HCT116 (cell line): ENCODE results near the gene ZSWIM6. TPM values are rescaled to one million over a fixed set of nuclear protein-coding genes. Genes with fewer than 3 reads are reported as not detected.

Source experiments
- ATAC-seq: fragments of 200-7000 bp; cut with Tn5 transposase; 2 replicates; pipeline ENCODE4 v1.9.1; 2020; ENCODE audit warnings: mild to moderate bottlenecking, moderate library complexity
- BruUV-seq: library from RNA; stranded (reverse); fragments of 400-500 nt; replicated peaks from 2 replicates; lab custom pipeline; 2021; lab: Mats Ljungman, UMichigan
- CTCF ChIA-PET: fragments of 300-600 bp; sonication (Branson Sonifier 250); formaldehyde crosslinking; loops from one replicate; lab custom pipeline; 2021; ENCODE audit warnings: antibody characterized with exemption; lab: Charles Lee
- POLR2A ChIA-PET: fragments of 300-600, 350-600 bp; sonication (Branson Sonifier 250); formaldehyde crosslinking; loops from one replicate; lab custom pipeline; 2021; ENCODE audit warnings: antibody characterized with exemption; lab: Charles Lee
- RAD21 ChIA-PET, 2 experiments: fragments of 300-600 bp; sonication (Branson Sonifier 250); formaldehyde crosslinking; loops; one replicate each; lab custom pipeline; 2023; ENCODE audit warnings: low total read pairs in 2 of 2; ENCODE audit not compliant: uncharacterized antibody in 2 of 2, unreplicated experiment in 2 of 2, low non-redundant PET in 1 of 2; lab: Charles Lee
- DNase-seq: peaks from one replicate; pipeline ENCODE4 v3.0.0-alpha.2; 2010; ENCODE audit warnings: low read depth, low spot score
- H2AFZ ChIP-seq: fragments of 200-600 bp; shearing (Covaris generic), sonication (generic); 2 replicates; pipeline ENCODE4 v1.6.1; 2017; ENCODE audit warnings: low read depth, mixed run types, mixed read lengths, antibody characterized with exemption, low read length; ENCODE audit not compliant: poor library complexity, severe bottlenecking
- H3K27ac ChIP-seq: 2 replicates; pipeline ENCODE4 v1.5.1; 2012; ENCODE audit warnings: low read depth, low read length
- H3K27me3 ChIP-seq: fragments of 200-600 bp; sonication (generic); 2 replicates; pipeline ENCODE4 v1.6.1; 2016; ENCODE audit warnings: mixed run types, low read length, mixed read lengths; ENCODE audit not compliant: insufficient read depth
- H3K36me3 ChIP-seq, 2 experiments: fragments of 200-500 bp in 1 of 2; fragments of 200-600 bp in 1 of 2; sonication (Bioruptor generic) in 1 of 2; sonication (generic) in 1 of 2; 2 replicates each; pipeline versions ENCODE4 v1.5.1 to v1.6.1; 2014 to 2016; ENCODE audit warnings: low read length in 2 of 2, inconsistent platforms in 1 of 2, mixed read lengths in 1 of 2, mixed run types in 1 of 2; ENCODE audit not compliant: insufficient read depth in 2 of 2, control insufficient read depth in 1 of 2
- H3K4me1 ChIP-seq, 2 experiments: fragments of 200-600 bp in 1 of 2; sonication (generic) in 1 of 2; 2 replicates each; pipeline versions ENCODE4 v1.5.1 to v1.6.1; 2012 to 2017; ENCODE audit warnings: low read length in 2 of 2, inconsistent platforms in 1 of 2, mild to moderate bottlenecking in 1 of 2, mixed read lengths in 1 of 2, mixed run types in 1 of 2, moderate library complexity in 1 of 2; ENCODE audit not compliant: insufficient read depth in 2 of 2, control insufficient read depth in 1 of 2
- H3K4me2 ChIP-seq: fragments of 200-600 bp; sonication (generic); 2 replicates; pipeline ENCODE4 v1.6.1; 2017; ENCODE audit warnings: mixed run types, low read length, mixed read lengths
- H3K4me3 ChIP-seq, 2 experiments: fragments of 200-600 bp in 1 of 2; sonication (generic) in 1 of 2; replicated peaks in 1 of 2; 2 replicates each; pipeline ENCODE4 v1.5.1; 2011 to 2016; ENCODE audit warnings: low read length in 2 of 2, control low read depth in 1 of 2, low read depth in 1 of 2, mild to moderate bottlenecking in 1 of 2, mixed read lengths in 1 of 2, mixed run types in 1 of 2
- H3K79me2 ChIP-seq: fragments of 200-600 bp; sonication (generic); 2 replicates; pipeline ENCODE4 v1.6.1; 2017; ENCODE audit warnings: mild to moderate bottlenecking, mixed run types, low read length, moderate library complexity, mixed read lengths; ENCODE audit not compliant: insufficient read depth
- H3K9ac ChIP-seq: fragments of 200-600 bp; sonication (generic); 2 replicates; pipeline ENCODE4 v1.6.1; 2016; ENCODE audit warnings: low read length, mixed read lengths
- H3K9me2 ChIP-seq: fragments of 200-600 bp; sonication (generic), shearing (Covaris generic); 2 replicates; pipeline ENCODE4 v1.6.1; 2017; ENCODE audit warnings: mixed run types, mild to moderate bottlenecking, moderate library complexity; ENCODE audit not compliant: insufficient read depth
- H3K9me3 ChIP-seq, 2 experiments: fragments of 200-500 bp in 1 of 2; fragments of 200-600 bp in 1 of 2; sonication (Bioruptor generic) in 1 of 2; sonication (generic) in 1 of 2; 2 replicates each; pipeline ENCODE4 v1.6.1; 2014 to 2017; ENCODE audit warnings: low read length in 2 of 2, mixed read lengths in 2 of 2, inconsistent platforms in 1 of 2, low read depth in 1 of 2, mild to moderate bottlenecking in 1 of 2, mixed run types in 1 of 2, moderate library complexity in 1 of 2; ENCODE audit not compliant: control insufficient read depth in 1 of 2, insufficient read depth in 1 of 2
- H4K20me1 ChIP-seq: fragments of 200-600 bp; sonication (generic), shearing (Covaris generic); 2 replicates; pipeline ENCODE4 v1.6.1; 2017; ENCODE audit warnings: mixed run types, mild to moderate bottlenecking, moderate library complexity; ENCODE audit not compliant: insufficient read depth
- CBX3 ChIP-seq: IDR thresholded peaks from 2 replicates; pipeline ENCODE4 v1.6.1; 2012; ENCODE audit warnings: low read depth
- EZH2 ChIP-seq: fragments of 200-600 bp; sonication (generic); IDR thresholded peaks from 2 replicates; pipeline ENCODE4 v1.6.1; 2017; ENCODE audit warnings: antibody characterized with exemption, mixed run types
- EZH2phosphoT487 ChIP-seq: fragments of 200-600 bp; IDR thresholded peaks from 2 replicates; pipeline ENCODE4 v1.6.1; 2018; ENCODE audit warnings: antibody characterized with exemption, borderline replicate concordance
- FOSL1 ChIP-seq: IDR thresholded peaks from 2 replicates; pipeline ENCODE4 v1.6.1; 2012; ENCODE audit warnings: low read depth
- POLR2AphosphoS5 ChIP-seq: IDR thresholded peaks from 2 replicates; pipeline ENCODE4 v1.6.1; 2011; ENCODE audit warnings: mild to moderate bottlenecking, low read depth, low read length, moderate library complexity
- SIN3A ChIP-seq: IDR thresholded peaks from 2 replicates; pipeline ENCODE4 v1.6.1; 2012; ENCODE audit warnings: low read depth
- SP1 ChIP-seq: IDR thresholded peaks from 2 replicates; pipeline ENCODE4 v1.6.1; 2012; ENCODE audit warnings: low read depth
- SRF ChIP-seq: IDR thresholded peaks from 2 replicates; pipeline ENCODE4 v1.6.1; 2012; ENCODE audit warnings: low read depth
- ZNF274 ChIP-seq: fragments of 200-500 bp; sonication (Bioruptor generic); IDR thresholded peaks from 2 replicates; pipeline ENCODE4 v1.6.1; 2014; ENCODE audit warnings: mild to moderate bottlenecking, low read depth, low read length, inconsistent platforms
- intact Hi-C: fragments of 100-400 bp; cut with micrococcal nuclease; formaldehyde crosslinking; loops from 2 replicates; pipeline ENCODE4 v1.10.0; 2022
- total RNA-seq: library from RNA; stranded (reverse); gene quantifications from one replicate; pipeline ENCODE4 v1.2.1, GENCODE V29; 2021; ENCODE audit not compliant: unreplicated experiment
- TF ChIP-seq, protein P1 (sequence below): IDR thresholded peaks from 2 replicates; pipeline ENCODE4 v1.6.1; 2012; ENCODE audit warnings: low read depth

Gene ZSWIM6
- total RNA-seq, 1 experiment from 2014 or later: 7.4 TPM

DNA sequence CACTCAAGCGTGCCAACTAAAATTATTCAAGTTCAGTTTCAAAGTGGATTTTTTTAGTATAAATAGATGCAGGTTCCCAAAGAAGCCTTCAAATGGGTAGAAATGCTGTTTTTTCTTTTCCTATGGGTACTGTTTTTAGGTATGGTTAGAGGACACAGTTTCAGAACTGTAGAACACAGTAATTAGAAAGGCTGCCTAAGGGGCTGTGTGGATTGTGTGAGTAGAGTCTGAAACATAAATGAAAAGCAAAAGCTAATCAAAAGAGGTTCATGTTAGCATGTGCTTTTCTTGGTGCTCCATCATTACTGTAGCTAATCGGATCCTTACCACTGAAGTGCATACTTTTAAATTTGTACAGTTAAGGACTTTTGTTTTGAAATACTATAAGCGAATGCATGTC, 85.3 kb downstream of the ZSWIM6 start:
- H3K9me2 ChIP-seq: no peaks in the 10 kb centered on the region
- BruUV-seq: no TSS peak
- DNase-seq: no peak
- no peak overlapping the region for H3K4me3 ChIP-seq
- H3K36me3 ChIP-seq: no peaks in the 10 kb centered on the region
- CTCF ChIA-PET: no interaction called here
- H2AFZ ChIP-seq: no peak overlapping the region
- RAD21 ChIA-PET: no interaction called here
- intact Hi-C loops: no loop called here
- no peak for ATAC-seq
- H4K20me1 ChIP-seq: no peaks in the 10 kb centered on the region
- H3K27me3 ChIP-seq: no peaks in the 10 kb centered on the region
- no peaks in the 10 kb centered on the region for H3K9me3 ChIP-seq
- no peak overlapping the region for H3K27ac ChIP-seq
- H3K9ac ChIP-seq: no peak overlapping the region
- POLR2A ChIA-PET: interaction anchor here (0.9 kb wide), 1 partner anchor 8 kb away, joined by 3 read pairs; no protein-coding TSS in a partner anchor
- peaks cover 26 to 38% of the 10 kb centered on the region in 2 experiments for H3K4me1 ChIP-seq
- TF ChIP-seq FOSL1 (no peak), SRF (no peak), POLR2AphosphoS5 (no peak), SIN3A (no peak), EZH2 (no peak), SP1 (no peak), EZH2phosphoT487 (no peak), ZNF274 (no peak), CBX3 (no peak)
- TF ChIP-seq, protein P1, sequence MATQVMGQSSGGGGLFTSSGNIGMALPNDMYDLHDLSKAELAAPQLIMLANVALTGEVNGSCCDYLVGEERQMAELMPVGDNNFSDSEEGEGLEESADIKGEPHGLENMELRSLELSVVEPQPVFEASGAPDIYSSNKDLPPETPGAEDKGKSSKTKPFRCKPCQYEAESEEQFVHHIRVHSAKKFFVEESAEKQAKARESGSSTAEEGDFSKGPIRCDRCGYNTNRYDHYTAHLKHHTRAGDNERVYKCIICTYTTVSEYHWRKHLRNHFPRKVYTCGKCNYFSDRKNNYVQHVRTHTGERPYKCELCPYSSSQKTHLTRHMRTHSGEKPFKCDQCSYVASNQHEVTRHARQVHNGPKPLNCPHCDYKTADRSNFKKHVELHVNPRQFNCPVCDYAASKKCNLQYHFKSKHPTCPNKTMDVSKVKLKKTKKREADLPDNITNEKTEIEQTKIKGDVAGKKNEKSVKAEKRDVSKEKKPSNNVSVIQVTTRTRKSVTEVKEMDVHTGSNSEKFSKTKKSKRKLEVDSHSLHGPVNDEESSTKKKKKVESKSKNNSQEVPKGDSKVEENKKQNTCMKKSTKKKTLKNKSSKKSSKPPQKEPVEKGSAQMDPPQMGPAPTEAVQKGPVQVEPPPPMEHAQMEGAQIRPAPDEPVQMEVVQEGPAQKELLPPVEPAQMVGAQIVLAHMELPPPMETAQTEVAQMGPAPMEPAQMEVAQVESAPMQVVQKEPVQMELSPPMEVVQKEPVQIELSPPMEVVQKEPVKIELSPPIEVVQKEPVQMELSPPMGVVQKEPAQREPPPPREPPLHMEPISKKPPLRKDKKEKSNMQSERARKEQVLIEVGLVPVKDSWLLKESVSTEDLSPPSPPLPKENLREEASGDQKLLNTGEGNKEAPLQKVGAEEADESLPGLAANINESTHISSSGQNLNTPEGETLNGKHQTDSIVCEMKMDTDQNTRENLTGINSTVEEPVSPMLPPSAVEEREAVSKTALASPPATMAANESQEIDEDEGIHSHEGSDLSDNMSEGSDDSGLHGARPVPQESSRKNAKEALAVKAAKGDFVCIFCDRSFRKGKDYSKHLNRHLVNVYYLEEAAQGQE: no peak
- no peak overlapping the region for H3K4me2 ChIP-seq
- peaks cover 67% of the 10 kb centered on the region for H3K79me2 ChIP-seq
